Measurements from ENCODE around the gene ATRIP. TPM values are rescaled to one million over a fixed set of nuclear protein-coding genes. Genes with fewer than 3 reads are reported as not detected.
A peak's percentile ranks its signal among the peaks of the same experiment; 100 is the strongest.

ATRIP gene
- total and polyA plus RNA-seq, 11 donors, result 2.1 to 5.1 (median 3.6) TPM

GRCh38 chr3:48464713-48465221, 18.2 kb downstream of the ATRIP start:
- ATAC-seq, result no peak
- peaks cover 8 to 53% (median 45%) of the 10 kb centered on the region in 12 donors for H3K4me1 ChIP-seq
- 91 to 94% (median 93%) methylated on average over 17 of the region's 17 CpGs for WGBS, 4 donors
- no peaks in the 10 kb centered on the region for H3K27me3 ChIP-seq
- DNase-seq, result peak in 1 of 5 donors; percentile 48
- intact Hi-C loops (cut with DNase I), result loop anchor here (1.0 to 10.0 kb wide), 11 partner anchors 38 to 220 kb away; partner anchors contain the start of genes SHISA5 (in 8 of the 10), NCKIPSD (in 1 of the 10) and SLC26A6 (in 1 of the 10)
- no peak for TF ChIP-seq CTCF (IDR thresholded peaks at IDR 0.05)
- peak overlapping the region; percentile 92 to 100 (median 99) for H3K27ac ChIP-seq
- H3K36me3 ChIP-seq, result peaks cover 0 to 58% (median 40%) of the 10 kb centered on the region in 9 donors
- no peaks in the 10 kb centered on the region for H3K9me3 ChIP-seq
- H3K4me3 ChIP-seq, result peak overlapping the region in 1 of 12 donors; percentile 66

- Histone ChIP-seq H3K27me3 (no peaks in the 10 kb centered on the region), H3K27ac (peak overlapping the region; percentile 92 to 100 (median 99)), H3K9me3 (no peaks in the 10 kb centered on the region), H3K36me3 (peaks cover 0 to 57% (median 36%) of the 10 kb centered on the region in 9 donors), H3K4me1 (peaks cover 9 to 57% (median 49%) of the 10 kb centered on the region in 12 donors), H3K4me3 (peak overlapping the region in 3 of 12 donors; percentile 60 to 71 (median 66))
- ATAC-seq (no peak), DNase-seq (no peak)
- TF ChIP-seq POLR2A (IDR thresholded peaks at IDR 0.05) (no peak), CTCF (IDR thresholded peaks at IDR 0.05) (no peak)
- intact Hi-C loops (cut with DNase I), result loop anchor here (1.0 to 10.0 kb wide), 10 partner anchors 37 to 220 kb away; partner anchors contain the start of genes SHISA5 (in 8 of the 10), NCKIPSD (in 1 of the 10) and SLC26A6 (in 1 of the 10)
- WGBS, 4 donors, result 6 to 23% (median 10%) methylated on average over 7 of the region's 7 CpGs
Observed at GRCh38 chr3:48465237-48465530, 18.6 kb downstream of the ATRIP start.

GRCh38 chr3:48465531-48466378, 19.2 kb downstream of the ATRIP start:
- Histone ChIP-seq H3K36me3 (peaks cover 0 to 55% (median 30%) of the 10 kb centered on the region in 9 donors), H3K27ac (peak overlapping the region; percentile 92 to 100 (median 99)), H3K9me3 (no peaks in the 10 kb centered on the region), H3K4me1 (peaks cover 13 to 63% (median 55%) of the 10 kb centered on the region in 12 donors), H3K27me3 (no peaks in the 10 kb centered on the region), H3K4me3 (peak overlapping the region; percentile 24 to 84 (median 62))
- TF ChIP-seq POLR2A (IDR thresholded peaks at IDR 0.05) (peak in 1 of 2 donors; percentile 81), CTCF (IDR thresholded peaks at IDR 0.05) (peak; percentile 55 to 90 (median 76))
- intact Hi-C loops (cut with DNase I), result loop anchor here (1.0 to 10.0 kb wide), 10 partner anchors 37 to 219 kb away; partner anchors contain the start of genes SHISA5 (in 8 of the 10), NCKIPSD (in 1 of the 10) and SLC26A6 (in 1 of the 10)
- WGBS, 4 donors, result 15 to 21% (median 17%) methylated on average over 8 to 21 of the region's 21 CpGs
- ATAC-seq (peak; percentile 95 to 96 (median 95)), DNase-seq (peak; percentile 95 to 99 (median 98))

All from heart left ventricle (tissue), 16 donors.